Astrocyte (in vitro differentiated cells and primary cell): Measurements from ENCODE around the gene PRDX5. TPM values are rescaled to one million over a fixed set of nuclear protein-coding genes. Genes with fewer than 3 reads are reported as not detected.

Experiments used
- DNase-seq: peaks from one replicate; pipeline ENCODE4 v3.0.0-alpha.2; 2010; ENCODE audit warnings: low read depth
- FAIRE-seq: peaks from 2 replicates; lab custom pipeline; 2011; peaks lifted over from hg19 to GRCh38; lab: Jason Lieb, UNC
- H2AFZ ChIP-seq: 2 replicates; pipeline ENCODE4 v1.6.0; 2012; ENCODE audit warnings: low read depth, low read length, inconsistent platforms
- H3K27ac ChIP-seq: 2 replicates; pipeline ENCODE4 v1.5.1; 2011; ENCODE audit warnings: low read depth, low read length, inconsistent platforms
- H3K27me3 ChIP-seq: 2 replicates; pipeline ENCODE4 v1.6.0; 2011; ENCODE audit warnings: low read length, inconsistent platforms; ENCODE audit not compliant: insufficient read depth
- H3K36me3 ChIP-seq: 2 replicates; pipeline ENCODE4 v1.5.1; 2011; ENCODE audit warnings: low read length, inconsistent platforms; ENCODE audit not compliant: insufficient read depth
- H3K4me1 ChIP-seq: 2 replicates; pipeline ENCODE4 v1.5.1; 2011; ENCODE audit warnings: low read length, inconsistent platforms; ENCODE audit not compliant: insufficient read depth
- H3K4me2 ChIP-seq: 2 replicates; pipeline ENCODE4 v1.6.0; 2012; ENCODE audit warnings: low read length, inconsistent platforms
- H3K4me3 ChIP-seq: 2 replicates; pipeline ENCODE4 v1.5.1; 2011; ENCODE audit warnings: low read depth, mild to moderate bottlenecking, low read length, inconsistent platforms; ENCODE audit not compliant: insufficient read depth
- H3K79me2 ChIP-seq: 2 replicates; pipeline ENCODE4 v1.6.0; 2012; ENCODE audit warnings: mild to moderate bottlenecking, low read length, inconsistent platforms; ENCODE audit not compliant: insufficient read depth
- H3K9ac ChIP-seq: 2 replicates; pipeline ENCODE4 v1.6.0; 2012; ENCODE audit warnings: mild to moderate bottlenecking, low read length, inconsistent platforms
- H3K9me3 ChIP-seq: 2 replicates; pipeline ENCODE4 v1.5.1; 2012; ENCODE audit warnings: low read depth, mild to moderate bottlenecking, low read length, inconsistent platforms; ENCODE audit not compliant: insufficient read depth
- H4K20me1 ChIP-seq: 2 replicates; pipeline ENCODE4 v1.6.0; 2012; ENCODE audit warnings: low read length, inconsistent platforms; ENCODE audit not compliant: insufficient read depth
- H3K27ac Mint-ChIP-seq: one replicate; pipeline ENCODE4 v1.8.0; 2021; ENCODE audit warnings: mild to moderate bottlenecking, mixed read lengths; ENCODE audit not compliant: unreplicated experiment
- H3K27me3 Mint-ChIP-seq: one replicate; pipeline ENCODE4 v1.8.0; 2021; ENCODE audit warnings: low read depth, mixed read lengths; ENCODE audit not compliant: unreplicated experiment
- H3K36me3 Mint-ChIP-seq: one replicate; pipeline ENCODE4 v1.8.0; 2021; ENCODE audit warnings: low read depth, mixed read lengths; ENCODE audit not compliant: unreplicated experiment
- H3K4me1 Mint-ChIP-seq: one replicate; pipeline ENCODE4 v1.8.0; 2021; ENCODE audit warnings: low read depth, mixed read lengths; ENCODE audit not compliant: unreplicated experiment
- H3K4me3 Mint-ChIP-seq: one replicate; pipeline ENCODE4 v1.8.0; 2021; ENCODE audit warnings: mild to moderate bottlenecking, moderate library complexity, mixed read lengths; ENCODE audit not compliant: unreplicated experiment
- H3K9me3 Mint-ChIP-seq: one replicate; pipeline ENCODE4 v1.8.0; 2021; ENCODE audit warnings: mild to moderate bottlenecking, mixed read lengths; ENCODE audit not compliant: unreplicated experiment
- EZH2 ChIP-seq: IDR thresholded peaks from 2 replicates; pipeline ENCODE4 v1.6.1; 2012; ENCODE audit warnings: mild to moderate bottlenecking, low read length, inconsistent platforms; ENCODE audit not compliant: insufficient read depth
- total RNA-seq: library from RNA; stranded (reverse); gene quantifications from 2 replicates; pipeline ENCODE4 v1.2.1, GENCODE V29; 2021
- TF ChIP-seq, protein P1 (sequence below): IDR thresholded peaks from 2 replicates; pipeline ENCODE4 v1.5.1; 2011; ENCODE audit warnings: low read depth, mild to moderate bottlenecking, inconsistent platforms, low read length, moderate library complexity; ENCODE audit not compliant: insufficient read depth

PRDX5 gene
- total RNA-seq, 1 donor from 2014 or later, result 243 TPM

DNA sequence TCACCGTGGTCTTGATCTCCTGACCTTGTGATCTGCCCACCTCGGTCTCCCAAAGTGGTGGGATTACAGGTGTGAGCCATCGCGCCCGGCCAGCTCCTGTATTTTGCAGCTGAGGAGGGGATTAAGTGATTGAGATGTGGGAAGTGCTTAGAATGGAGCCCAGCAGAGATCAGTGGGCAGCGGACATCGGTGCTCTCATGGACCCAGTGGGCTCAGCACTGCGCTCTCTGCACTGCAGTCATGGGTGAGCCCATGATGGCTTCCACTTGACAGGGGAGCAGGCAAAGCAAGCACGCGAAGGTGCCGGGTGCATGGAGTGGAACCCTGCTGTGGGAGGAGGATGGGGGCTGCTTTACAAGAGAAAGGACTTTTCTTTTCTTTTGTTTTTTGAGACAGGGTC is 13.0 kb downstream of the PRDX5 start:
- peaks cover 11% of the 10 kb centered on the region for H3K4me1 Mint-ChIP-seq
- peaks cover 2% of the 10 kb centered on the region for H3K9me3 Mint-ChIP-seq
- no peak overlapping the region for H3K9ac ChIP-seq
- no peak overlapping the region for H3K4me3 Mint-ChIP-seq
- no peaks in the 10 kb centered on the region for H3K79me2 ChIP-seq
- H3K27me3 Mint-ChIP-seq, result peaks cover 9% of the 10 kb centered on the region
- H3K27ac Mint-ChIP-seq, result no peak overlapping the region
- no peak overlapping the region for H3K27ac ChIP-seq
- peaks cover 16% of the 10 kb centered on the region for H3K4me1 ChIP-seq
- no peaks in the 10 kb centered on the region for H3K36me3 ChIP-seq
- no peak overlapping the region for H3K4me3 ChIP-seq
- H3K27me3 ChIP-seq, result no peaks in the 10 kb centered on the region
- H4K20me1 ChIP-seq, result peaks cover 4% of the 10 kb centered on the region
- no peak for FAIRE-seq
- no peak for DNase-seq
- no peak for TF ChIP-seq EZH2
- TF ChIP-seq, protein P1, sequence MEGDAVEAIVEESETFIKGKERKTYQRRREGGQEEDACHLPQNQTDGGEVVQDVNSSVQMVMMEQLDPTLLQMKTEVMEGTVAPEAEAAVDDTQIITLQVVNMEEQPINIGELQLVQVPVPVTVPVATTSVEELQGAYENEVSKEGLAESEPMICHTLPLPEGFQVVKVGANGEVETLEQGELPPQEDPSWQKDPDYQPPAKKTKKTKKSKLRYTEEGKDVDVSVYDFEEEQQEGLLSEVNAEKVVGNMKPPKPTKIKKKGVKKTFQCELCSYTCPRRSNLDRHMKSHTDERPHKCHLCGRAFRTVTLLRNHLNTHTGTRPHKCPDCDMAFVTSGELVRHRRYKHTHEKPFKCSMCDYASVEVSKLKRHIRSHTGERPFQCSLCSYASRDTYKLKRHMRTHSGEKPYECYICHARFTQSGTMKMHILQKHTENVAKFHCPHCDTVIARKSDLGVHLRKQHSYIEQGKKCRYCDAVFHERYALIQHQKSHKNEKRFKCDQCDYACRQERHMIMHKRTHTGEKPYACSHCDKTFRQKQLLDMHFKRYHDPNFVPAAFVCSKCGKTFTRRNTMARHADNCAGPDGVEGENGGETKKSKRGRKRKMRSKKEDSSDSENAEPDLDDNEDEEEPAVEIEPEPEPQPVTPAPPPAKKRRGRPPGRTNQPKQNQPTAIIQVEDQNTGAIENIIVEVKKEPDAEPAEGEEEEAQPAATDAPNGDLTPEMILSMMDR, result no peak
- H3K9me3 ChIP-seq, result no peaks in the 10 kb centered on the region
- no peak overlapping the region for H2AFZ ChIP-seq
- no peak overlapping the region for H3K4me2 ChIP-seq
- H3K36me3 Mint-ChIP-seq, result peaks cover 2% of the 10 kb centered on the region

DNA sequence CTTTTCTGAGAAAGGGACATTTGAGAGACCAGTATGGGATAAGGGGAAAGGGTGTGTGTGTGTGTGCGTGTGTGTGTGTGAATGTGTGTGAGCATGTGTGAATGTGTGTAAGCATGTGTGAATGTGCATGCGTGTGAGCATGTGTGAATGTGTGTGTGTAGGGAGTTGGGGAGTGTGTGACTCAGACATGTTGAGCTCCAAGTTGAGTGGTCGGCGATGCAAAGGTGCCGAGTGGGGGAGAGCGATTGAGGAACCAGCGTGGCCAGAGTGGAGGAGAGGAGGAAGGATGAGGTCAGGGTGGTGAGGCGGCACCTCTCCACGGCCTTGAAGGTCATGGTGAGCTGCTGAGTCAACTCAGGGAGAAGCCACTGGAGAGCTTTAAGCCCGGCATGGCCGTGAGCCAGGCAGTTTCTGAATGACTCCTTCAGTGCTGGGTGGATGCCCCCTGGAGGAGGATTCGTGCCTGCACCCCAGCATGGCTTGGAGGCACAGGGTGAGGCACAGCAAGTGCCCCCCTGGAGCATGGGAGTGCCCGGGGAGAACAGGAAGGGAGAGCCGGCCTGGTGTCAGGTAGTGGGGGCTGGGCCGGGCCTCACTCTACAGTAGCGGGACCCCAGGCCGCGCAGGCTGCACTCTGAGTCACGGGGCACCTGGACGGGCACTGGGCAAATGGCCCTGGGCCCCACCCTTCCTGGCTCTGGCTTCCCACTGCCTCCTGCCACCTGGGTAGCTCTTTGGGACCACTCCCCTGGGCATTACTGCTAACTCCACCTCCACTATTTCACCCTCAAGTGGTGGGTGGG is 13.8 kb downstream of the PRDX5 start:
- H3K27ac ChIP-seq, result no peak overlapping the region
- no peak overlapping the region for H3K4me3 Mint-ChIP-seq
- H4K20me1 ChIP-seq, result peaks cover 4% of the 10 kb centered on the region
- H3K4me1 ChIP-seq, result peaks cover 16% of the 10 kb centered on the region
- no peak overlapping the region for H3K4me3 ChIP-seq
- H3K79me2 ChIP-seq, result no peaks in the 10 kb centered on the region
- H3K9me3 Mint-ChIP-seq, result peaks cover 2% of the 10 kb centered on the region
- H3K36me3 ChIP-seq, result no peaks in the 10 kb centered on the region
- H3K9ac ChIP-seq, result no peak overlapping the region
- DNase-seq (peak; percentile 76), FAIRE-seq (no peak)
- H3K4me1 Mint-ChIP-seq, result peaks cover 11% of the 10 kb centered on the region
- H3K4me2 ChIP-seq, result peak overlapping the region; percentile 49
- TF ChIP-seq, protein P1, result peak; percentile 44
- no peak for TF ChIP-seq EZH2
- no peaks in the 10 kb centered on the region for H3K27me3 ChIP-seq
- peaks cover 2% of the 10 kb centered on the region for H3K36me3 Mint-ChIP-seq
- H3K27ac Mint-ChIP-seq, result no peak overlapping the region
- H2AFZ ChIP-seq, result peak overlapping the region; percentile 35
- peaks cover 9% of the 10 kb centered on the region for H3K27me3 Mint-ChIP-seq
- H3K9me3 ChIP-seq, result no peaks in the 10 kb centered on the region

- no peak overlapping the region for H3K4me3 ChIP-seq
- H3K36me3 ChIP-seq, result no peaks in the 10 kb centered on the region
- H3K4me3 Mint-ChIP-seq, result no peak overlapping the region
- peaks cover 11% of the 10 kb centered on the region for H3K4me1 Mint-ChIP-seq
- no peak overlapping the region for H3K27ac ChIP-seq
- H3K4me2 ChIP-seq, result no peak overlapping the region
- H3K27me3 Mint-ChIP-seq, result peaks cover 6% of the 10 kb centered on the region
- H3K27ac Mint-ChIP-seq, result no peak overlapping the region
- H3K9me3 Mint-ChIP-seq, result no peaks in the 10 kb centered on the region
- no peak for FAIRE-seq
- H2AFZ ChIP-seq, result no peak overlapping the region
- no peak overlapping the region for H3K9ac ChIP-seq
- TF ChIP-seq, protein P1, result no peak
- no peak for TF ChIP-seq EZH2
- no peaks in the 10 kb centered on the region for H3K36me3 Mint-ChIP-seq
- peaks cover 4% of the 10 kb centered on the region for H4K20me1 ChIP-seq
- H3K9me3 ChIP-seq, result no peaks in the 10 kb centered on the region
- DNase-seq, result no peak
- peaks cover 16% of the 10 kb centered on the region for H3K4me1 ChIP-seq
- no peaks in the 10 kb centered on the region for H3K27me3 ChIP-seq
- H3K79me2 ChIP-seq, result no peaks in the 10 kb centered on the region
Observed at GRCh38 chr11:64333556-64333955, 15.6 kb downstream of the PRDX5 start.
